Measurements from ENCODE around the gene RPP38. TPM values are rescaled to one million over a fixed set of nuclear protein-coding genes. Genes with fewer than 3 reads are reported as not detected.

RPP38 gene
- polyA plus RNA-seq, 1 of the 3 experiments (the other 2 are of a cell fraction), result 18.5 TPM

GRCh38 chr10:15060638-15061037, 36.5 kb upstream of the RPP38 start:
- CTCF ChIA-PET, result no interaction called here
- H2AFZ ChIP-seq (ENCODE audit: low read depth), result no peak overlapping the region
- H3F3A ChIP-seq (replicated peaks; ENCODE audit: insufficient read depth), result no peaks in the 10 kb centered on the region
- no peaks in the 10 kb centered on the region for H3K9me2 ChIP-seq
- H3K9me3 ChIP-seq, result no peaks in the 10 kb centered on the region
- POLR2A ChIA-PET, result no interaction called here
- WGBS (ENCODE audit: low lambda C conversion rate), result 6% methylated on average over 2 of the region's 2 CpGs
- no peaks in the 10 kb centered on the region for H3K36me3 ChIP-seq (replicated peaks in 1 of 2; ENCODE audit: control insufficient read depth in 1 of 2, insufficient read depth in 2 of 2, low read length in 1 of 2)
- H4K20me1 ChIP-seq (ENCODE audit: insufficient read depth), result no peaks in the 10 kb centered on the region
- H3K4me1 ChIP-seq (ENCODE audit: control insufficient read depth in 1 of 2, insufficient read depth in 2 of 2, low read depth in 1 of 2, low read length in 1 of 2), result no peaks in the 10 kb centered on the region
- H3K4me2 ChIP-seq, result no peak overlapping the region
- no peak overlapping the region for H3K27ac ChIP-seq (ENCODE audit: low read depth in 2 of 2, low read length in 1 of 2)
- no peak overlapping the region for H3K4me3 ChIP-seq (ENCODE audit: low read depth in 2 of 2, low read length in 1 of 2)
- no peak overlapping the region for H3K9ac ChIP-seq
- no peaks in the 10 kb centered on the region for H3K79me2 ChIP-seq (ENCODE audit: insufficient read depth)
- no peaks in the 10 kb centered on the region for H3K27me3 ChIP-seq (ENCODE audit: insufficient read depth)
- DNase-seq, result no peak
- TF ChIP-seq FOXM1 (IDR thresholded peaks at IDR 0.05; ENCODE audit: low read depth) (no peak), POLR2AphosphoS5 (IDR thresholded peaks at IDR 0.05; ENCODE audit: low read depth, low read length) (no peak), EZH2phosphoT487 (IDR thresholded peaks at IDR 0.05; ENCODE audit: borderline replicate concordance, low read depth) (no peak), ELF1 (IDR thresholded peaks at IDR 0.05) (no peak), FOXJ3 (CRISPR knock-in tag; IDR thresholded peaks at IDR 0.05) (no peak), USF1 (IDR thresholded peaks at IDR 0.05; ENCODE audit: borderline replicate concordance, low read depth) (no peak), TEAD4 (IDR thresholded peaks at IDR 0.05; ENCODE audit: borderline replicate concordance, insufficient read depth) (no peak), SMC3 (IDR thresholded peaks at IDR 0.05; ENCODE audit: low read depth, low read length) (no peak), GATA2 (CRISPR knock-in tag; IDR thresholded peaks at IDR 0.05) (no peak), CTCF (IDR thresholded peaks at IDR 0.05) (no peak), PBX3 (IDR thresholded peaks at IDR 0.05) (no peak), GABPA (IDR thresholded peaks at IDR 0.05; ENCODE audit: low read depth) (no peak), FOSL2 (IDR thresholded peaks at IDR 0.05; ENCODE audit: borderline replicate concordance, low read depth) (no peak), EP300 (IDR thresholded peaks at IDR 0.05; ENCODE audit: borderline replicate concordance in 1 of 2, low read depth in 1 of 2, low read length in 1 of 2) (no peak), REST (IDR thresholded peaks at IDR 0.05; ENCODE audit: low read depth, low read length) (no peak), SIN3A (IDR thresholded peaks at IDR 0.05; ENCODE audit: borderline replicate concordance, low read depth, low read length) (no peak), MAX (IDR thresholded peaks at IDR 0.05; ENCODE audit: low read depth) (no peak), TCF12 (IDR thresholded peaks at IDR 0.05) (no peak), TAF1 (IDR thresholded peaks at IDR 0.05; ENCODE audit: borderline replicate concordance, low read depth, low read length) (no peak)
